HK-2 (cell line): ENCODE measurements around the gene SOD3.

ENCODE experiments used
- DNase-seq: peaks from one replicate; pipeline ENCODE4 v3.0.0-alpha.2; 2018; ENCODE audit not compliant: unreplicated experiment

Gene SOD3

GRCh38 chr4:24801136-24801855, 5.9 kb downstream of the SOD3 start:
- no peak for DNase-seq

GRCh38 chr4:24802648-24803047, 7.3 kb downstream of the SOD3 start:
- no peak for DNase-seq

GRCh38 chr4:24805067-24805466, 9.7 kb downstream of the SOD3 start:
- DNase-seq = no peak

GRCh38 chr4:24805566-24805965, 10.2 kb downstream of the SOD3 start:
- no peak for DNase-seq

- no peak for DNase-seq
Observed at GRCh38 chr4:24806206-24806990, 11.0 kb downstream of the SOD3 start.

- no peak for DNase-seq
Observed at GRCh38 chr4:24807611-24808010, 12.2 kb downstream of the SOD3 start.

- no peak for DNase-seq
Observed at GRCh38 chr4:24808261-24808660, 12.9 kb downstream of the SOD3 start.

- DNase-seq = no peak
Observed at GRCh38 chr4:24808955-24809354, 13.6 kb downstream of the SOD3 start.

- no peak for DNase-seq
Observed at GRCh38 chr4:24809376-24809775, 14.0 kb downstream of the SOD3 start.

- no peak for DNase-seq
Observed at GRCh38 chr4:24809815-24810405, 14.5 kb downstream of the SOD3 start.

GRCh38 chr4:24810871-24811631, 15.7 kb downstream of the SOD3 start:
- no peak for DNase-seq

- DNase-seq = no peak
Observed at GRCh38 chr4:24813732-24814131, 18.4 kb downstream of the SOD3 start.

GRCh38 chr4:24816797-24817196, 21.4 kb downstream of the SOD3 start:
- DNase-seq = no peak

- no peak for DNase-seq
Observed at GRCh38 chr4:24820541-24820940, 25.2 kb downstream of the SOD3 start.

GRCh38 chr4:24824720-24825119, 29.3 kb downstream of the SOD3 start:
- no peak for DNase-seq

- DNase-seq = no peak
Observed at GRCh38 chr4:24831637-24832036, 36.3 kb downstream of the SOD3 start.

GRCh38 chr4:24835696-24836095, 40.3 kb downstream of the SOD3 start:
- DNase-seq = no peak

GRCh38 chr4:24836661-24837242, 41.4 kb downstream of the SOD3 start:
- no peak for DNase-seq

GRCh38 chr4:24837336-24837735, 42.0 kb downstream of the SOD3 start:
- no peak for DNase-seq

GRCh38 chr4:24837781-24838180, 42.4 kb downstream of the SOD3 start:
- no peak for DNase-seq

- DNase-seq = no peak
Observed at GRCh38 chr4:24840362-24840761, 45.0 kb downstream of the SOD3 start.
